Measurements from ENCODE around the gene ARID4A.
"Not testable (repeated sequence)": the region's sequence is repeated elsewhere in the genome, so short reads cannot be mapped to it uniquely, and the experiment has no call there.

ARID4A gene

GRCh38 chr14:58298477-58299400, at the start of gene ARID4A:
Gene ARID4A, plus strand, starts transcription at chr14:58298555. Its CDS starts 1,300 bp downstream, at chr14:58299855.
- no peak for TF ChIP-seq CTCF (IDR thresholded peaks at IDR 0.05; ENCODE audit: low read depth, low read length)
- DNase-seq (ENCODE audit: extremely low read depth, low read depth) = no peak

GRCh38 chr14:58249611-58250010, 48.7 kb upstream of the ARID4A start:
- no peak for TF ChIP-seq CTCF (IDR thresholded peaks at IDR 0.05; ENCODE audit: low read depth, low read length)
- DNase-seq (ENCODE audit: extremely low read depth, low read depth) = no peak

GRCh38 chr14:58258156-58258555, 40.2 kb upstream of the ARID4A start:
- TF ChIP-seq CTCF (IDR thresholded peaks at IDR 0.05; ENCODE audit: low read depth, low read length) = no peak
- no peak for DNase-seq (ENCODE audit: extremely low read depth, low read depth)

- not testable (repeated sequence) for DNase-seq (ENCODE audit: extremely low read depth, low read depth)
These were observed 36.4 kb upstream of the ARID4A start for GRCh38 chr14:58262005-58262404.

- DNase-seq (ENCODE audit: extremely low read depth, low read depth) = no peak
- TF ChIP-seq CTCF (IDR thresholded peaks at IDR 0.05; ENCODE audit: low read depth, low read length) = no peak
These were observed 33.0 kb upstream of the ARID4A start for GRCh38 chr14:58265401-58265800.

- no peak for DNase-seq (ENCODE audit: extremely low read depth, low read depth)
- TF ChIP-seq CTCF (IDR thresholded peaks at IDR 0.05; ENCODE audit: low read depth, low read length) = no peak
These were observed 27.7 kb upstream of the ARID4A start for GRCh38 chr14:58270628-58271027.

- peak; percentile 5 for DNase-seq (ENCODE audit: extremely low read depth, low read depth)
- TF ChIP-seq CTCF (IDR thresholded peaks at IDR 0.05; ENCODE audit: low read depth, low read length) = no peak; the same call in 1 of the 2 replicates
These were observed 25.6 kb upstream of the ARID4A start for GRCh38 chr14:58272588-58273372.
